HG03439 (cell line): ENCODE results near the gene AOX1.
"Not testable (repeated sequence)": the region's sequence is repeated elsewhere in the genome, so short reads cannot be mapped to it uniquely, and the experiment has no call there.

Experiments
- ATAC-seq: cut with Tn5 transposase; IDR thresholded peaks from one replicate; pipeline ENCODE4 v1.9.1; 2021; ENCODE audit warnings: mild to moderate bottlenecking, moderate library complexity; ENCODE audit not compliant: unreplicated experiment

AOX1 gene

DNA sequence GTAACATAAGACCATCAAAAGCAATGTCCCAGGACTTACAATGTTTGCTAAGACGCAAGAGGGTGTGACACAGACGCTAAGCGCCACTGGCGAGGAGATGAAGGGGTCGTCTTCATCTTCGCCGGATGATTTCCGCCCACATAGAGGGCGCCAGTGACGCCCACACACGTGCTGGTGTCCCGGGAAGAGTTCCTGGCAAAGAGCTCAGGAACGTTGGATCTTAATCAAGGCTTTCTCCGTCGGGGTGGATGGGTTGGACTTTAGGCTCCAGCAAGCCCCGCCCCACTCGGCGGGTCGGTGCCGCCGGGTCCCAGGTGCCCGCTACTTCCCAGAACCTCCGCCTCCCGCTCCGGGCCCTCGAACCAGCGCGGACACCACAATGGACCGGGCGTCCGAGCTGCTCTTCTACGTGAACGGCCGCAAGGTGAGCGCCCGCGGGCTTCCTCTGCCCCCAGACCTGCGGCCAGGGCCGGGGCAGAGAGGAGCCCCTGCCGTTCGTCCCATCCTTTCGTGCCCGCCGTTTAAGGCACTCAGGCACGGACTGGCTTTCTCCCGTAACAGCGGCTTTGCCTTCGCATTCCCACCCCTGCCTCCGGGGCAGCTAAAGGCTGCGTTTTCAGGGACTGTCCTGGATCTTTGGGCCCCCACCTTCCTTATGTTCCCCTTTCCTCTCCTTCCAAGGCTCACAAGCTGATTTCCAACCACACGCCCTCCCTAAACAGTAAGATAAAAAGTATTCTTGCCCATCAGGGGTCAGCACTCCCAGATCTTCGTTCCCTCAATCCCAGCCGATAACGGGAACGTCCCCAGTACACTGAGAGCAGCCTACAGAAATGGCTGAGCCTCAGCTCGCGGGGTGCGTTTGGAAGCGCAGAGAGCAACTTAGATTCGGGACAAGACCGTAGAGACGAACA is at the start of gene AOX1:
Gene AOX1, plus strand, starts transcription at position 285 of the 914 bp plus-strand sequence. Its CDS starts 95 bp downstream, at position 380.
- ATAC-seq, result no peak

DNA sequence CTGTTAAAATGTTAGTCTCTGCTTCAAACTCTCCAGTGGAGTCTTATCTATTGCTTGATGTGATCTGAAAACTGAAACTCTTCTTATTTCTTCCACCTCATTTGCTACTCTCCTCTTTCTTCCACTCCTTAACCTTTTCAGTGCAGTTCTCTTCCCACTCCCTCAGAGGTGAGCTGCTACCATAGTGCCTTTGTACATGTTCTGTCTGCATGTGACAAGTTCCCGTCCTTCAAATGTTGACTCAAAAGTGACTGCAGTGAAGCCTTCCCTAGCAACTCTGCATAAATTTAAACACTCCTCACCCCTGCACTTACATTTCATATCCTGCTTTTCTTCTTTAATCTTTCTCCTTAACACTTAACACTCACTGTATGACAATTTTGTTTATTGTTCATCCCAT is 47.7 kb upstream of the AOX1 start:
- ATAC-seq, result no peak

DNA sequence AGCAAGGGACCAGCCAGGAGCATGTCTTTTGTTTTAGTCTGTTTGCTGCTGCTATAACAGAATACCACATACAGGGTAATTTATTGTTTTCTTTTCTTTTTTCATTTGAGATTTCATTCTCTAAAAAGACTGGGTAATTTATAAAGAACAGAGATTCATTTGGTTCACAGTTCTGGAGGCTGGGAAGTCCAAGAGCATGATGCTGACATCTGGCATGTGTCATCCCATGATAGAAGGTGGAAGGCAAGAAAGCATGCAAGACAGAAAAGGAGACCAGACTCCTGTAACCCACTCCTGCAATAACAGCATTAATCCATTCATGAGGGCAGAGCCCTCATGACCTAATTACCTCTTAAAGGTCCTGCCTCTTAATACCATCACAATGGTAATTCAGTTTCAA is 45.0 kb upstream of the AOX1 start:
- ATAC-seq, result no peak

DNA sequence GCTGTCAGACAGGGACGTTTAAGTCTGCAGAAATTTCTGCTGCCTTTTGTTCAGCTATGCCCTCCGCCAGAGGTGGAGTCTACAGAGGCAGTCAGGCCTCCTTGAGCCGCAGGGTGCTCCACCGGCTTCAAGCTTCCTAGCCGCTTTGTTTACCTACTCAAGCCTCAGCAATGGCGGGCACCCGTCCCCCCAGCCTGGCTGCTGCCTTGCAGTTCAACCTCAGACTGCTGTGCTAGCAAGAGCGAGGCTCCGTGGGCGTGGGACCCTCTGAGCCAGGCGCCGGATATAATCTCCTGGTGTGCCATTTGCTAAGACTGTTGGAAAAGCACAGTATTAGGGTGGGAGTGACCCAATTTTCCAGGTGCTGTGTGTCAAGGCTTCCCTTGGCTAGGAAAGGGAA is 19.2 kb upstream of the AOX1 start:
- not testable (repeated sequence) for ATAC-seq

DNA sequence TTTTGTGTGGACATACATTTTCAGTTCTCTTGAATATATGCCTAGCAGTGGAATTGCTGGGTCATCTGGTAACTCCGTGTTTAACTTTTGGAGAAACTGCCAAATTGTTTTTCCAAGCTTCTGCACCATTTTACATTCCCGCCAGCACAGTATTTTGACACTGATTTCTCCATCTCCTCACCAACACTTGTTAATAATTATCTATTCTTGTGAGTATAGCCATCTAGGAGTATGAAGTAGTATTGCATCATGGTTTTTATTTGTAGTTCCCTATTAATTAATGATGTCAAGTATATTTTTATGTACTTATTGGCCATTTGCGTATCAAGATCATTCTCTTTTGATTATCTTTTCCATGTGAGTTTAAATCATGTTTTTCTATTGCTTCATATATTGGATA is 17.9 kb upstream of the AOX1 start:
- no peak for ATAC-seq

DNA sequence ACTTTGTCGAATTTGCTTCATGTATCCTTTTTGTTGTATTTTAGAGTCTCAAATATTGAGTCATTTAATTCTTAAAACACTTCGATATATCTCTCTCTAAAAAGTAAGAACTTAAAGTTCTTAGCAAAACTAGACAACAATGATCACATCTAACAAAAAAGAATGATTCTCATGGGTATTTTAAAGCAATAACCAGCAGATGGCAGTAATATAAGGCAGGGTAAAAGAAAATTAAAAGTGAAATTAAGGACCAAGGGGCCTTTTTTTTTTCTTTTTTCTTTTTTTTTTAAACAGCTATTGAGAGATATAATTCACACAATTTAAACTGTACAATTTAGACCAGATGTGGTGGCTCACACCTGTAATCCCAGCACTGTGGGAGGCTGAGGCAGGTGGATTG is 9.9 kb upstream of the AOX1 start:
- ATAC-seq, result no peak

DNA sequence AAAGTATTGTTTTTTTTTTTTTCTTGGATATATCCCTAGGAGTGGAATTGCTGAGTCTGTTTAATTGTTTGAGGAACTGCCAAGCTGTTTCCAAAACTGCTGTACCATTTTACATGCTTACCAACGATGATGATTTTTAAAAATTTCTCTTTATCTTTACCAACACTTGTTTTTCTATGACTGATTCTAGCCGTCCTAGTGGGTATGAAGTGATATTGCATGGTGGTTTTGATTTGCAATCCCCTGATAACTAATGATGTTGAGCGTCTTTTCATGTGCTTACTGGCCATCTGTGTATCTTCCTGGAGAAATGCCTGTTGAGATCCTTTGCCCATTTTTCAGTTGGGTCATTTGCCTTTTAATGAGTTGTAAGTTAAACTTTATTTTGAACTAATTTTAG is 8.8 kb upstream of the AOX1 start:
- no peak for ATAC-seq

DNA sequence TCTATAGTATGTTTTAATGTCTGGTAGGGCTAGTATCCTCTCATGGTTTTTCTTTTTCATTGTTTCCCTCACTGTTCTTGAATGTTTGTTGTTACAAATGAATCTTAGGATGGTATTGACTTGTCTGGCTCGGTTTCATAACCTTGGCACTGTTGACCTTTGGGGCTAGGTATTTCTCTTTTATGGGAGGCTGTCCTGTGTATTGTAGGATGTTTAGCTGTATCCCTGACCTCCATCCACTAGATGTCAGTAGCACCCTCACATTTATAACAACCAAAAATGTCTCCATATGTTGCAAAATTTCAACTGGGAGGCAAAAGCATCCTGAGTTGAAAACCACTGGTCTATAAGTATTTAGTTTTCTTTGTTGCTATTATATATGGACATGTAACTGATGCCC is 7.0 kb upstream of the AOX1 start:
- no peak for ATAC-seq

DNA sequence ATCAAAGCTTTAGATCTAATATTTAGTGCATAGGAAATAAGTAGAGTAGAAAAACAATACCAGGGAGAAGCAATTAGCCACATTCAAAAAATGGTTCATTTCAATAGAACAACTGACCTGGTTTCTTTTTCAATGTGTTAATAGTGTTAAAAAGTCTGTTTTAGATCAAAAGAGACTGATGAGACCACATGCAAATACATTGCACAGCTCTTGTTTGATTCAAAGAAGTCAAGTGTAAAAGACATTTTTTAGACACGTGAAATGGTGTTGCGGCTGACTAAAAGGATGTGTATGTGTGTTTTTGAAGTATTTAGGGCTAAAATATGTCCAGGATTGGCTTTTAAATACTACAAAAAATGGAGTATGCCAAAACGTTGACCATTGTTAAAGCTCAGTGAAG is 1.2 kb upstream of the AOX1 start:
- ATAC-seq, result no peak

DNA sequence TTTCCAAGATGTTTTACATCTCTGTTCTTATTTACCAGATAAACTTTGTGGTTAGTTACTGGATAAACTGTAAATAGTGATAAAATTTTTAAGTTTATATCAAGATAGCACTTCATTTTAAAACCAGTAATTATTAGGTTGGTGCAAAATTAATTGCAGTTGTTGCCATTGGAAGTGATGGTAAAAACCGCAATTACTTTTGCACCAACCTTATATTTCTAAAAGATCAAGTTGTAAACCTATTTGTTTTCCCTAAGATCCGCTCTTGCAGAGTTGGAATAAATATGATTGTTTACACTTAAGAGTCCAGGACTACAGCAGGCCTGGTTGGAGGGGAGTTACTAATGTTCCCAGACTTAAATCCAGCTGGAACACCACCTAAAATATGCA is 479 bp upstream of the AOX1 start:
- no peak for ATAC-seq

DNA sequence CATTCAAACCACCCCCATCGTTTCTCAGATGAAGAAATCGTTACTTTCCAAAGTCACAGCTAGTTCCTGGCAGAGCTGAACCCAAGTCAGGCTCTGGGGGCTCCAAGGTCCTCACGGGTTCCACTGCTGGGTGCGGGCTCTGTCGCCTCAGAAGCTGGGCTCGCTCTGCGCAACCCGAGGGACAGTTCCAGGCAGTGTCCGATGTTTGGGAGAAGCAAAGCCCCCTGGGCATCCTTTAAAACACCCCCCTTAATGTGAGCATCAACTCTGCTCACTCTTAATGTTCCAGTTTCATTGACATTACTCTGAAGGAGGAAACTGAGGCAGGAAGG is 796 bp downstream of the AOX1 start:
- ATAC-seq, result no peak

DNA sequence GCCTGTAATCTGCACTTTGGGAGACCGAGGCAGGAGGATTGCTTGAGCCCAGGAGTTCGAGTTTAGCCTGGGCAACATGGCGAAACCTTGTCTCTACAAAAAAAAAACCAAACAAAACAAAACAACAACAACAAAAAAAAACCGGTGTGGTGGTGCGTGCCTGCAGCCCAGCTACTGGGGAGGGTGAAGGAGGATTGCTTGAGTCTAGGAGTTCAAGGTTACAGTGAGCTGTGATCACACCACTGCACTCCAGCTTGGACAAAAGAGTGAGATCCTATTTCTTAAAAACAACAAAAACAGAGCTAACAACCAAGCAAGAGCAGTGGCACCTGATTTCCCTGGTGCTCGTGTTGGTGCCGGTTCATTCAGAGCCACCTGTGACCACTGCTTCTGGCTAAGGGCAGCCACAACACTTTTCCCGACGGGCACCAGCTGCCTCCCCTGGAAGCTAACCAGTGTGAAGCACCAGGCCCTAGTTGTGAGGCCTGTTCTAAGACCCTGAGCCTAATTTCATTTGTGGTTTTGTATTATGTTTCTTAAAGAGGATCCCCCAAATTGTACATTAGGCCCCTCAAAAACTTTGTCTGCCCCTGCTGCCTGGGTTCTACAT is 1.3 kb downstream of the AOX1 start:
- ATAC-seq, result no peak

DNA sequence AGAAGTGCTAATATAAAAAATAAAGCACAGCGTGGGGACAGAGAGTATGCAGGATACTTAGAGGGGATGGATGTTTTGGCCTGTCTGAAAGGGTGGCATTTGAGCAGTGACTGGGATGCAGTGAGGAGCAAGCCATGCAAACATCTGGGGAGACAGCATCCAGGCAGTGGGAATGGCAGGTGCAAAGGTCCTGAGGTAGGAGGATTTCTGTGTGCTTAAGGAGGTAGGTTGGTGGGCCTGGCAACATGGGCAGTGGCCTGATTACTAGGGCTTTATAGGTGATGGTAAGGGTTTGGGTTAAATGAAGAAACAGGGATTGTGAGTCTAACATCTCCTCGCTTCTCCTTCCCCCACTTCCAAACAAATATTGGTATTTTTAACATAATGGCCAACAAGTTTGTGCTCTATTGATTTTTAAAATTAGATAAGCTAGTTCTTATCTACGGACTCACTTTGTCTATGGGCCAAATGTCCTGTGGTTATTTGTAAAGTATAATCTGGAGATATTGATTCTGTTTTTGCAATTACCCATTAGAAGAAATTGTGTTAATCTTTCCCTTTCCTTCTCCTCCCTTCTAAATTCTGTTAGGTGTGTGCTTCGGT is 2.4 kb downstream of the AOX1 start:
- ATAC-seq, result no peak

DNA sequence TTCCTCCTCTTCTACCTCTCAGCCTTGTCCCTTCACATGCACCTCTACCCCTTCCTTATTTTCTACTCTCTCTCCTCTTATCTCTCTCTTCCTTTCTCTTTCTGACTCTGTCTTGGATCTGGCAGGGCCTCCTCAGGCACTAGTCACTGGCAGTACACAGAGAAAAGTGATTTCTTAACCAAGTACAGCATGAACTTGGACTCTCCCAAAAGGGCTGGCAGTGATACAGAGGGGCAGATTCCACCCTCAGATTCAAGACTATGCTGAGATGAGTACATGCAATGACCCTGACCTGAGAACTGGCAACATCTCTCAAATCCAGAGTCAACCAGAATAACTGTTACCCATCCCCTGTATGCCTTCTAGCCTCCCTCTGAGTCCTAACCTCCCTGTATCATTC is 4.3 kb downstream of the AOX1 start:
- no peak for ATAC-seq

DNA sequence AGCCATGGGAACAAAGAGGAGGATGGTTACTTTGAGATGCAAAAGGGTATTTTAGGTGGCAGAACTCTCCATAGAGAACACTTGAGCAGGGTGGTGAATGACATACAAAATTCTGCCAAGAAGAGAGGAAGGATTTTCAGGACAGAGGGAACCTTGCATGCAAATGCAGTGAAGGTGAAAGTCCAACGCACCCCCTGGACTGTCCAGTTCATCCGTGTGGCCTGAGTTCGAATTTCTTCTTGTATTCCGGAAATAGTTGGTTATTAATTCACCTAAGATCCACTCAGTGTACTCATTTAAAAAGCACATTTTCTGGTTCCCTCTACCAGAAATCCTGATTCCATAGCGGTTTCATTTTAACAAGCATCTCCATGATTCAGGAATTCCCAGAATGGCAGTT is 5.5 kb downstream of the AOX1 start:
- ATAC-seq, result no peak

DNA sequence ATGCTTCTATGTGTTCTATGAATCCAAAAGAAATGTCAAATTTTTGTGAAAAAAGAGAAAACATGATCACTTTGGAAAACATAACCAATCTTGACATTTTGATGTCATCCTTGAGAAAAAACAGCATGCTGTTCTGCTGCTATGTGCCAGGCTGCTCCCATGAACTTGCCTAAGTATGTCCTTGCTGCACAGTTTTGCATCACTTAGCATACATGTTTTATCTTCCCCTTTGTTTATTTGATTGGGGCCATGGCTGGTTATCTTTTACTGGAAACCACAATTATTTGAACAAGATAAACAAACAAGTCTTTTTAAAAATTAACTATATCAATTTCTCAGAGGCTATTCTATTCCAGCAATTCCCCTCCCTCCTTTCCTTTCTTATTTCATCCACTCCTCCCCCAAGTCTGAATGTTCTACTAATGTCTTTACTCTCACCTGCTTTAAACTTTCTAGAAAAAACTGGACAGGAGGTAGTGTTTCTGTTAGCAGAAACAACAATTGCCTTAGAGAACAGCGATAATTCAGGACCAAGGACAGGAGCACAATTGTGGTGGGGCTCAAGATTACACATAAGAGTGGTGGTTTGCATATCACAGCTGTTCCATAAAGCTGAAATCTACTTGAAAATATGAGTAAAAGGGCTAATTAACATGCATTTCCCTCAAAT is 6.7 kb downstream of the AOX1 start:
- no peak for ATAC-seq

DNA sequence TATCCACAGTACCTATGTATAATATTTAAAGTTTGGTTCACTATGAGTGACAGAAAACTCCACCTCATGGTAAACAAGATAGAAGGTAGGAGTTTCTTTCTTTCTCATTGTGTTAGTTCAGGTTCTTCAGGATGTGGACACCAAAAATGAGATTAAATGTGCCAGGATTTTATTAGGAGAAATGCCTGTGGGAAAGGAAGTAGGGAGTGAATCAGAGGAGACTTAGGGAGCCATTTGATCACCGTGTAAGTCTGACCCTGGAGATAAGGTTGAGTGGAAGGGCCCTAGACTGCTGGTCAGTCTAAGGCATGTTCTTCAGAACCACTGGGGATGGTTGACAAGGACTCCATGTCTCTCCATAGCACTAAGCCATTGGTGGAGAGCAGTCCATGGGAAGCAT is 8.1 kb downstream of the AOX1 start:
- no peak for ATAC-seq

DNA sequence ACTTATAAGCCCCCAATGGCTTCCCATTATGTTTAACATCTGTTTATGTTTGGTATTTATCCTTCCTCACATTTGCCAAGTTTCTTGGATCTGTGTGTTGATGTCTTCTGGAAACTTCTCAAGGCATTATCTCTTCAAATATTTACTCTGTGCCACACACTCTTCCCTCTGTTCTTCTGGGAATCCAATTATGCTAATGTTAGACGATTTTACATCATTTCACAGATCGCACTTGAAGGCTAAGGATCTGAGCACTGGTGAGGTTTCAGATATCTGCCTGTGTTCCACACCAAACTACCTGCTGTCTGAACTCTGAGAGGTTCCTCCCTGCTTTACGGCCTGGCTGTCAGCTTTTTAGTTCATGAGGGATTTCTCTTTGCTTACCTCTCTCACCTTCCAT is 10.1 kb downstream of the AOX1 start:
- ATAC-seq, result no peak

DNA sequence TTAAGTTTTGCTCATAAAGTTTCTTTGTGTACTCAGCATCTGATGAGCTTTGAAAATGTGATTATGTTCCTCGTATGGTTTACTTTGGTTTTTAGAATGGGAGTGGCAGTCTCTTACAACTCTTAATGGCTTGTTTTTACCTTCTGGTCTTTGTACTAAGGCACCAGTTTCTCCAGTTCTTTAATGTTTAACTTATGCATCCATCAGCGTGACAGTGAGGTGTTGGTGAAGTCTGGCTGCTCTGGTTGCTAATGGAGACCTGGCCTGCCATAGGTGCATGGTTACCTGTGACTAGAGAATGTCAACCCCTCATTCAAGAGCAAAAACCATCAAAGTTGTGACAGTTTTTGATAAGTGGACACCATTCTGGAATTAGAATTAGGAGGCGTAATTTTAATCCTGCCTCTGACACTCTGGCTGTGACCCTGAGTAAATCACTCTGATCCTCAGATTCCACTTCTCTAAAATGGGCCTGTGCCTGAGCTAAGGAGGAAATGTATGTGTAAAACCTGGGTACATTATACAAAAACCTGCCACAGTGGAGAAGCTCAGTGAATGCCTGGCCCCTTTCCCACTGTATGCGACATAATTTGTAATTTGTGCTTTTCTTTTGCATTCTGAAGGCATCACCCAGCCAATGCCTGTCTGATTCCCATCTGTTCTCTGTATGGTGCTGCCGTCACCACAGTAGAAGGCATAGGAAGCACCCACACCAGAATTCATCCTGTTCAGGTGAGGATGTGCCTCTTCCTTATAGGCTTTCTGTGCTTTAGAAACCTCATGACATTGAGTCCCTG is 11.2 kb downstream of the AOX1 start:
- no peak for ATAC-seq

DNA sequence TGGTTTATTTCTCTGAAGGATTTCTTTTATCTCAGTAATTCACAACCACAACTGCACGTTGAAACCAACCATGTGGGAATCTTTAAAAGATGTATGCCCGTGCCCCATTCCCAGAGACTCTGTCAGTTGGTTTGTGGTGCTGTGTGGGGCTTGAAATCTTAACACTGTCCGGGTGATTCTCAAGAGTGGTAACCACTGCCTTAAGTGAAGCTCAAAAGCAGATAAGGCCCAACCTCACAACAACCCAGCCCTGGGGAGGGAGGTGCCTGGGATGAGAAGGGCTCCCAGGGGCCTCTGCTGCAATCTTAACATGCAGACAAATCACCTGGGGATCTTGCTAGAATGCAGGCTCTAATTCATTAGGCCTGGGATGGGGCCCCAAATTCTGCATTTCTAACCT is 13.4 kb downstream of the AOX1 start:
- no peak for ATAC-seq
